Activated gamma-delta T cell treated with anti-CD3 and anti-CD28 coated beads, Interleukin-2, amount 50 U/mL, for 16 hours (primary cell): ENCODE measurements around the gene TTC39C.
A peak's percentile ranks its signal among the peaks of the same experiment; 100 is the strongest.
"Not testable (repeated sequence)": the region's sequence is repeated elsewhere in the genome, so short reads cannot be mapped to it uniquely, and the experiment has no call there.

Experiments used
- DNase-seq: peaks from one replicate; pipeline ENCODE4 v3.0.0-alpha.2; 2020; ENCODE audit warnings: low read depth

Gene TTC39C

DNA sequence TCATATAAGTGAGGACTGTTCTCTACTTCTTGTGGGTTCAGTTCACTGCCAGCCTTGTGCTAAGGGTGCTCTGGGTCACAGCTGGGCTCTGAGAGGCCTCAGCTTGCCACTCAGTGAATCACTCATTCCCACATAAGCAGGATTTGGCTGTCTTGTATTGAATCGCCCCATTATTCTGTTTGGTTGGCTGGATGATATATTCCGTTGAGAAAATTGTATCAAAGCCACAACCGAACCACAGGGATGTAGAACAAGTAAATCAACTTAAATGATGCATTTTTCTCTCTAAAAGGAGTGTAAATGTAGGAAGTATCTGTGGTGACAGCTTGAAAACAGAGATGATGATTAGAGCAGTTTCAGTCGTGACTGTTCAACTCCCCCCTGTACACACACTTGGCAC, 39.6 kb downstream of the TTC39C start:
- DNase-seq = no peak

DNA sequence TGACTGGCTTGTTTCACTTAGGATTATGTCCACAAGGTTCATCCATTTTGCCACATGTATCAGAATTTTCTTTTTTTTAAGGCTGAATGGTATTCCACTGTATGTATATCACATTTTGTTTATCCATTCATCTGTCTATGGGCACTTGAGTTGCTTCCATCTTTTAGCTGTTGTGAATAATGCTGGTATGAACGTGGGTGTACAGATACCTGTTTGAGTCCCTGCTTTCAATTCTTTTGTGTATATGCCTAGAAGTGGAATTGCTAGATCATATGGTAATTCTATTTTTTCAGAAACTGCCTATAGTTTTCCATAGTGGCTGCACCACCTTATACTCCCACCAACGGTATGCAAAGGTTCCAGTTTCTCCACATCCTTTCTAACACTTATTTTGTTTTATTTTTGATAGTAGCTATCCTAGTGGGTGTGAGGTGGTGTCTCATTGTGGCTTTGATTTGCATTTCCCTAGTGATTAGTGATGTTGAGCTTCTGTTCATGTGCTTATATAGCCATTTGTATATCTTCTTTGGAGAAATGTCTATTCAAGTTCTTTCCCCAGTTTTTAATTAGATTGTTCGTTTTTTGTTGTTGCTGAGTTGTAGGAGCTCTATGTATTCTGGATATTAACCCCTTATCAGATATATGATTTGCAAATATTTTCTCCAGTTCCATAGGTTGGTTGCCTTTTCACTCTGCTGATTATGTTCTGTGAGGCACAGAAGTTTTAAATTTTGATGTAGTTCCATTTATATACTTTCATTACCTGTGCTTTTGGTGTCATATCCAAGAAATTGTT, 40.7 kb downstream of the TTC39C start:
- no peak for DNase-seq

DNA sequence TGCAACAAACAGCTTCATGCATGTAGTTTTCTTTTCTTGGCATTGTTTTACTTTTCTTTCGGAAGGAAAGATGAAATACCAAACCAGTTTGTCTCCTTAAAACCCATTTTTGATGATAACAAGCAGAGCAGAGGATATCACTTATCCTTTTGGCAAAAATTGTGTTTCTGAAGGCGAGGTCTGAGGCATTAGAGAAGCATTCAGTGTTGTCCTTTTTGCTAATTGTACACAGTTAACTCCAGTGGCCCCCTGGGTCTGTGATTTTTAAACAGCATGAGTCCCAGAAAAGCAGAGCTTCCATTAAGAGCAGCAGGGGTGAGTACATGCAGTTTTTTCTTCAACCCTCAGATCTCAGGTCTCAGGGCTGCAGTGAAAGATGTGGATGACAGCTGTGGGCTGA, 41.3 kb downstream of the TTC39C start:
- DNase-seq = no peak

DNA sequence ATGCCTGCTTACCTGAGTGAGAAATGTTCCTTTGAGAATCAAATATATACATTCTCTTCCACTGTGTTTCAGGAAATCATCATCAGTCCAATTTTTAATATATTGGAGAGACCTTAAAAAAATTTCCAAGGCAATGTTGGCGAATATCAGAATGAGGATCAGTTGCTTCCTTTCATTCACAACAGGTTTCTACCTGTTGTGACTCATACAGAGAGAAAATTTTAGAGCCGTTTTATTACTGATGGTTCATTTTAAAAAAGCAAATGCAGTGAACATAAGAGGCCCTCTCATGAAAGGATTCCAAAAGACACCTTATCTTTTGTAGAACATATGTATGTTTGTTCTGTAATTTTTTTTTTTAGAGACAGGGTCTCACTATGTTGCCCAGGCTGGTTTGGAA, 42.0 kb downstream of the TTC39C start:
- no peak for DNase-seq

DNA sequence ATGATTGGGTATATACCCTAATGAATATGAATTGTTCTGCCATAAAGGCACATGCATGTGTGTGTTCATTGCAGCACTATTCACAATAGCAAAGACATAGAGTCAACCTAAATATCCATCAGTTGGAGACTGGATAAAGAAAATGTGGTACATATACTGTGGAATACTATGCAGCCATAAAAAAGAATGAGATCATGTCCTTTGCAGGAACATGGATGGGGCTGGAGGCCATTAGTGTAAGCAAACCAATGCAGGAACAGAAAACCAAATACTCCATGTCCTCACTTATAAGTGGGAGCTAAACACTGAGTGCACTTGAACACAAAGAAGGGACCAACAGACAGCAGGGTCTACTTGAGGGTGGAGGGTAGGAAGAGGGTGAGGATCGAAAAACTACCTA, 43.2 kb downstream of the TTC39C start:
- no peak for DNase-seq

DNA sequence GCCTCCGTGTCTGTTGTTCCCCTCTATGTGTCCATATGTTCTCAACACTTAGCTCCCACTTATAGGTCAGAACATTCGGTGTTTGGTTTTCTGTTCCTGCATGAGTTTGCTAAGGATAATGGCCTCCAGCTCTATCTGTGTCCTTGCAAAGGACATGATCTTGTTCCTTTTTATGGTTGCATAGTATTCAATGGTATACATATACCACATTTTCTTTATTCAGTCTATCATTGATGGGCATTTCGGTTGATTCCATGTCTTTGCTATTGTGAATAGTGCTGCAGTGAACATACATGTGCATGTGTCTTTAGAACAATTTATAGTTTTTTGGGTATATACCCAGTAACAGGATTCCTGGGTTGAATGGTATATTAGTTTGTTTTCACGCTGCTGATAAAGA, 44.8 kb downstream of the TTC39C start:
- DNase-seq = not testable (repeated sequence)

DNA sequence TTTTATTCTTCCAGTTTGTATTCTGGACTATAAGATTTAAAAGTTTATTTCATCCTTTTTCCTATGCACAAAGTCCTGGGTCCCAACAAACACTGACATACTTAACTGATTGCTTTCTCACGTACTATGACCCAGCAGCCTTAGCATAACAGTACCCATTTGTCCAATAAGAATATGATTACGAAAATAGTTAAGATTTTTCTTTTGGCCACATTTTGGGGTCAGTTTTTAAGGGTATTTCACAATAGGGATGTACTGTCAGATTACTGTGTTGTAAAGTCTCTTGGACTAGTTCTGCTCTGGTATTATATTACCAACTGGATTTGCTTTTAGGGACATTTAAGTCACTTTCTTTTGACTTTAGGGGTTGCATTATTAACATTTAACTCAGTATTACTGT, 46.1 kb downstream of the TTC39C start:
- no peak for DNase-seq

DNA sequence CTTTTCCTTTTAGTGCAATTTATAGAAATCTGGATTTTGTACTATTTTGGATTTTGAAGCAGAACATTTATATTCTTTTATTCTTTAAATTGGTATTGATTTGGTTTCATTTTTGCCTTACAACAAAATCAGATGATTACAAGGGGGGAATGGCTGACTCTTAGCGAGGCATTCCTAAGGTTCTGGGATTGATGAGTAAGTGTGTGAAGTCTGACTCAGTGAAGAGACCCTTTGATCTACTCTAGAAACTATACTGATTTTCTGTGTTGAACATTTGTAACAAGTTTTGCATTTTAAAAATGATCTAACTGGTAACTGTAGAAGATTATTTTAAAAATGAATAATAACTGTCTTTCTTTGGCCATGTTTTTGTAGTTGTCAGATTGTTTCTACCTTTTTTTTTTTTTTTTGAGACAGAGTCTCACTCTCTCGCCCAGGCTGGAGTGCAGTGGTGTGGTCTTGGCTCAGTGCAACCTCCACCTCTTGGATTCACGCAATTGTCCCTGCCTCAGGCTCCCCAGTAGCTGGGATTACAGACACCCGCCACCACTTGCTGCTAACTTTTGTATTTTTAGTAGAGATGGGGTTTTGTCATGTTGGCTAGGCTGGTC, 48.7 kb downstream of the TTC39C start:
- no peak for DNase-seq

DNA sequence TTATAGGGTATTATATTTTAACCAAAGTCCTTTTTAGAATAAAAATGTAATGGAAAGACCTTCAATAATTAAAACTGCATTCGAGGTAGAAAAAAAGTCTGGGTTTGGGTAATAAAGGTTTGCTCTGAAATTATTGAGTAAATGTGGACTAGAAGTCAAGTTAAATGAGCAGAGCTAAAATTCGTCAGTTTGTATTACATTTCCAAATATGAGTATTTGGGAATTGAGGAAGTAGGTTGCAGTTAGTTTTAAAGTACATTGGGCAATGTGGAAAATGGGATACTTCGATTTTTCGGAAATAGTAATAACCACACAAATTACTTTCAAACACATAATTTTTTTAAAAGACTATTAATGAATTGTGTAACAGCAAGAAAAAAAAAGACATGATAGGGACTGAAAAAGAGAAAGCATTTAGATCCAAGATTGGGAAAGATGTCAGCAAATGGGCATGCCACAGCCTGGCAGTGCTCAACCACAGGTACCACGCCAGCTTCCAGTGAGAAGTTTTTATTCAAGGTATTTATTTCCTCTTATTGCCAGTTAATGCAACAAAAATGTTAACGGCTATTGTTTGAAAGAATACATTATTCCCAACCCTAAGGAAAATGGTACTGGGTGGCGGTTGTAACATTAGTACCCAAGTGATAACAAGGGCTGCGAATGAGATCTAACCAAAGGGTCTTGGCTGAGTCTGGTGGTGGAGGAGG, 50.0 kb downstream of the TTC39C start:
- no peak for DNase-seq

DNA sequence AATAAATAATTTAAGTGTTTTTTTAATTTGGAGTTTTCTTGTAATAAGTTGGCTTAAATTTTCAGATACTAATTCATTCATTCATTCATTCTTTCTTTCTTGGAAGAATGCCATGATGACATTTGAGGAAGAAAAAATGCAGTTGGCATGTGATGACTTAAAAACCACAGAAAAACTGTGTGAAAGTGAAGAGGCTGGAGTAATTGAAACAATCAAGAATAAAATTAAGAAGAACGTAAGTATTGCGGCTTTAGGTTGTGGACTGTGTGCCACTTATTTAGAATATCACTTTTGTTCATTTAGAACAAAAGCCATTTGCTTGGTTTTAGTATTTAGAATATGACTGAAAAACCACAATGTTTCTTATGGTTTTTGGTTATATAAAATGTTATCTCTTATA, 51.4 kb downstream of the TTC39C start:
- DNase-seq = no peak

DNA sequence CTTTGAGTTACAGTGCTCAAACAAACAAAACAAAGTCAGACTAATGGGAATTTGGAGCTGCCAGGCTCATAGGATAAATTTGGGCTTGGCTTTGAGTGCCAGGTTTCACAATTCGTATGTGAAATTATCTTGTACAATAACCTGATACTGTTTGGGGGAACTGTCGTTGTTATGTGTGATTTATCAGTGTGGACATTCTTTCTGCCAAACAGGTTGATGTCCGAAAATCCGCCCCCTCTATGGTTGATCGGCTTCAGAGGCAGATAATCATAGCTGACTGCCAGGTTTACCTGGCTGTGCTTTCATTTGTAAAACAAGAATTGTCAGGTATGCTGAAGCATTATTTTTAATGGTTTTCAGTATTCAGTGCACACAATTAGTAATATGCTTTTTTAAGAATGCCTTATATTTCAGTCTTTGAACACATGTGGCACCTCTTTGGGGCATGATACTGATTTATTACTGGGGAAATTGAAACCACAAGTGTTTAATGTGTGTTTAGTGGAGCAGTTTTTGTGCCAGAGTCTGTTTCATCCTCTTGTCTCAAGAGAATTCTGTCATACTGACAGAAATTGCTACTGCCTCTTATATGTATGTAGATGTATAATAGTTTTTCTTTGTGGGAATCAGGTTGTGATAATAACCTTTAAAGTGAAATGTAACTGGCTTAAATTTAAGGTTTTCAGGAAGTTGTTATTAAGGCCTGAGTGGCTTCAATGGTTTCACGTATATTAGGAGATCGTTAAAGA, 54.6 kb downstream of the TTC39C start:
- DNase-seq = no peak

DNA sequence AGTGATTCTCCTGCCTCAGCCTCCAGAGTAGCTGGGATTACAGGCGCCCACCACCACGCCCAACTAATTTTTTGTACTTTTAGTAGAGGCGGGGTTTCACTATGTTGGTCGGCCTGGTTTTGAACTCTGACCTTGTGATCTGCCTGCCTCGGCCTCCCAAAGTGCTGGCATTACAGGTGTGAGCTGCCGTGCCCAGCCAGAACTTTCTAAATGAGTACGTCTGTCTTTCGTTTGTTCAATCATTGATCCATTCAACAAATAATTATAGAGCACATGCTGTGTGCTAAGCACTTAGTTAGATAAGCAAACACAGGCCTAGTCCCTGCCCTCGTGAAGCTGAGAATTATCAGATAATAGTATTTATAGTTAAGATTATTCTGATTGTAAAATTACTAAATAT, 56.5 kb downstream of the TTC39C start:
- no peak for DNase-seq

DNA sequence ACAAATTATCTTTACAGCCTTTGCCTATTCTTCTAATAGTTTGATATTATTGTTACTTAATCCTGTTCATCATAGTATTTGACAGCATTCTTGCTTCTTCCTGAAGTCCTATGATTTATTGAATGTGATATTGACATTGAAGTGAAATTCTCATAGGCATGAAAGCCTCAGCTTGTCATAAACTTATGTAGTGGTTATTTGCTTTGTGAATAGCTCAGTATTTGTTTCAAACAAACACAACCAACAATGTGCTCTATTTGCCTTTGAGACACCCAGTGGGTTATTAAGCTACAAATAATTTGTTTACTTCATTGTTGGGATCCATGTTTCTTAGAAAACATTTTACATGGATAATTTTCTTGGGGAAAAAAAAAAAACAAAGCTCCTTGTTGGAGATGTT, 57.2 kb downstream of the TTC39C start:
- no peak for DNase-seq

DNA sequence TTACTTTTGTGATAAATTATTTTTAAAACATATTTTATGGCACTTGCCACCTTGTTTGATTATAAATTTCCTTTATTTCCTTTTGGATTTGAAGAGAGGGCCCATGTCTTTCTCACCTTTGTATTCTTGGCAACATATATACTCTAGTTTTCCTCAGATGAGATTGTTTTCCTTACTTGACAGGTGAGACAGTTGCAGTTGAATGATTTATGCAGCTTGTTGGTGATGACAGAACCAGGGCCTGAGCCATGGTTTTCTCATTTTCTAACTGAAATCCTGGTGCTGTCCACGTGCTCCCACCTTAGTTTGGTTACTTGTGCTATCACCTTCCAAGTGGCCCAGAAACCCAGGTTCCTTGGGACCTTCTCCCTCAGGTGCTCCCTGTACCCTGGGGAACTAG, 58.2 kb downstream of the TTC39C start:
- DNase-seq = no peak

DNA sequence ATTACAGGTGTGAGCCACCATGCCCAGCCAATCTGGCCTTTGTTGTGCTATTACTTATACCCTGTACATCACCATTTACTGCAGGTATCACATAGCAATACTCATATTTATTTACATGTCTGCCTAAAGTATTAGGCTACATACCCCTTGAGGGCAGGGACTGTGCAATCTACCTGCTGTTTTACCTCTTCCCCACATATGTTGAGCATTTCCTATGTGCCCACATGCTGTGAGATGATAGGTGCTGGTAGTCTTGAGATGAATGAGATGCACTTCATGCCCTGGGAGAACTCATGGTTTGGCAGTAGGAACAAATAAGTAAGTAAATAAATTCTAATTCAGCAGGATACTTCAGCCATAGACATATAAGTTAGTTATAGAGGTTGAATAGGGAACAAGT, 59.2 kb downstream of the TTC39C start:
- DNase-seq = no peak

DNA sequence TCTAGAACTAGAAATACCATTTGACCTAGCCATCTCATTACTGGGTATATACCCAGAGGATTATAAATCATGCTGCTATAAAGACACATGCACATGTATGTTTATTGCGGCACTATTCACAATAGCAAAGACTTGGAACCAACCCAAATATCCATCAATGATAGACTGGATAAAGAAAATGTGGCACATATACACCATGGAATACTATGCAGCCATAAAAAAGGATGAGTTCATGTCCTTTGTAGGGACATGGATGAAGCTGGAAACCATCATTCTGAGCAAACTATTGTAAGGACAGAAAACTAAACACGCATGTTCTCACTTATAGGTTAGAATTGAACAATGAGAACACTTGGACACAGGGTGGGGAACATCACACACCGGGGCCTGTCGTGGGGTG, 60.2 kb downstream of the TTC39C start:
- DNase-seq = not testable (repeated sequence)

DNA sequence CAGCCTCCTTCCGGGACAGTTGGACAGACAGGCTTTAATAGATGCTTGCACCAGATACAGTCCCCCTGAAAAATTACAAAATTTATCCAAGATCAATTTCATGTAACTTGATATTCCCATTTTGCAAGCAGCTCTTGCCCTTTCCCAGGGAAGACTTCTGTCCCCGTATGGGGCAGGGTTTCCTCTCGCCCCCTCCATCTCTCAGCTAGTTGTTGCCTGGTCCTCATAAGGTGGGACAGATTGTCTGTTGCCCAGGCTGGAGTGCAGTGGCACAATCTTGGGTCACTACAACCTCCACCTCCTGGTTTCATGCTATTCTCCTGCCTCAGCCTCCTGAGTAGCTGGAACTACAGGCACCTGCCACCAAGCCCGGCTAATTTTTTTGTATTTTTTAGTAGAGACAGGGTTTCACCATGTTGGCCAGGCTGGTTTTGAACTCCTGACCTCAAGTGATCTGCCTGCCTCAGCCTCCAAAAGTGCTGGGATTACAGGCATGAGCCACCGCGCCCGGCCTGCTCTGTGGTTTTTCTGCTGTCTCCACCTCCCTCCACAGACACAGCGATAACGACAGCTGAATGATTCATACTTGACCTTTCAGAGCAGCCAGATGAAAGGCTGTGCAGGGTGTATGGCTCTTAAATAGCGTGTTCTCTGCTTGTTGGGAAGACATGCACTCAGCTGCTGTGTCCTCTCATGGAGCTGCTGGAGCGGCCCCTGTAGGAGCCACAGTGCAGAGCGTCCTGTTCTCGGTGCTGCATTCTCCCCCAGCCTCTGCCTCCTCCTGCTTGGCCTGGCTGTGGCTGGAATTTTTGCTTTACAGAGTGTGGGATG, 61.4 kb downstream of the TTC39C start:
- DNase-seq = peak; percentile 61

DNA sequence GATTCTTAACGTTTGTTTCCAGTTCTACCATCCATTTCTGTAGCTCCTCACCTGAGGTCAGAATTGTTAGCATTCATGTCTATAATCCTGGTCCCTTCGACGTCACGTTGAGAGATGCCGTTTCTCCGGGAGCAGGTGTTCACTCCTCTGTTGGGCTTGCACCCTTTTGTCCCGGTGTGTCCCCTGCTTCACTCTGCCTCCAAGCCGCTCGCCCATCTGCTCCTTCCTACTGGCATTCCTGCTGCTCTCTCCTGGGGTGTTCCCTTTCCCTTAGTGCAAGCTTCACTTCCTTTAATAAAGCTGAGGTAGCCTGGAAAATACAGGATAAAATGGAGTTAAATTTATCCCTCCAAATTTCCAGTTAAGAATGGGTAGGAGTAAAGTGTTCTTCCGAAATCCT, 62.4 kb downstream of the TTC39C start:
- DNase-seq = no peak

DNA sequence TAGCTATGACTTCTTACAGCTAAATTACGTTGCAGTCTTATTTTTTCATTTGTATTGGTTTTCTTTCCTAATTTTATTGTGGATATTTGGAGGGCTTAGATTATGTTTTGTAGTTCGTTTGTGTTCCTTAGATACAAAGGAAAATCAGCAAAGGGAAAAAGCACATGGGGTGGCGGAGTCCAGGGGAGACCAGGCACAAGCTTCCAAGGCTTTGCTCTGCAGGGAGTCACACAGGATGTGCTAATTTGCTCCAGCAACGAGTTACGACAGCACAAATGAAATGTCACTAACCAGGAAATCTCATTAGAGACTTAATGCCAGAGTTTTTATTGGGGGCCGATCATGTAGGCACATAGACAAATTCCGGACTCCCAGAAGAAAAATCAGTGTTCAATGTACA, 63.8 kb downstream of the TTC39C start:
- no peak for DNase-seq

DNA sequence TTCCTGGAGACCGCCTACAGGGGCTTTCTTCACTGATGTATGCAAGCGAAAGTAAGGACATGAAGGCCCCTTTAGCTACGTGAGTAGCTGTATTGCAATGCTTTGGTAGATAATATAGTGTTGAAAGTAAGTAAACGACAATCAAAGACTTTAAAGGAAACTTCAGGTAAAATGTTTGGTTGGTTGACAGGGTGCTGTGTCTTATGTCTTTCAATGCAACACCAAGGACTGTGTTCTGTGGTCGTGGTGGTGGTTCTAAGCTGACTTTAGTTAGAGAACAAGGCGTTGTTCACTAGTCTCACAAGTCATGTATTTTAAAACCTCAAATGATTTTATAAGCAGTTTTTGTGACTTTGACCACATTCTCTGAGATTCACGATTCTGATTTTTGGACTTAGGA, 66.3 kb downstream of the TTC39C start:
- DNase-seq = no peak

DNA sequence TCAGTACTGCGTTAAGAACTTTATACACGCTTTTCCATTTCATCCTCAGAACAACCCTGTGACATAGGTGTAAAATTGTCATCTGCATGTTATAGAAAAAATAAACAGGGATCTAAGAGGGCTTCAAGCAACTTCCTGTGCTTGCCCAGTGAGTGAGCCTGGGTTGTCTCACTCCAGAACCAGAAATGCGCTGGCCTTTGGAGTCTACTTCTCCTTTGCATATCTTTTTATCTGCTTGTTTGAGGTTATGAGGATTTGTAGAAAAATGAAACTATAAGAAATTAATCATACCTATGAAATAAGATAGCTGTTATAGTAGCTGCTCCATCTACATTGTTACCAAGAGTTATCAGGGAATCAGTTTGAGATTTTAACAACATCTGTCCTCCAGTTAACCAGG, 69.0 kb downstream of the TTC39C start:
- no peak for DNase-seq

DNA sequence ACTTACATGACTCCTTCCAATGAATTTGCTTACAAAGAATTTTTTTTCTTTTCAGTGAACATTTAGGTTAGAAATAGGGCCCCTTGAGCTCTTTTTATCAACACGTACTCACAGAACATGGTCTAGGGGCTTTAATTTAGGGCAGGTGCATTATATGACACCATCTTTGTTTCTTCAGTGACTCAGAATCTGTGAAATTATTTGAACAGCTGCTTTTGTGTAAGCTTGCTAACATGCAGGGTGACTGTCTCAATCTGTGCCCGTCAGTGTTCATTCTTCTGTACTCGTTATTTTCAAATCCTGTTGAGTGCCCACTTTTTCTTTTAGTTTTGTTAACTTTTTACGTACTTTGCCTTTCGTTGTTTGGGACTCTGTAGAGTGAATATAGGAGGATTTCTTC, 71.5 kb downstream of the TTC39C start:
- no peak for DNase-seq
